ENCODE measurements around the gene VWA8. TPM values are rescaled to one million over a fixed set of nuclear protein-coding genes. Genes with fewer than 3 reads are reported as not detected.

VWA8 gene
- total RNA-seq, 2 experiments from 2014 or later, result 21.7 to 26.2 TPM

DNA sequence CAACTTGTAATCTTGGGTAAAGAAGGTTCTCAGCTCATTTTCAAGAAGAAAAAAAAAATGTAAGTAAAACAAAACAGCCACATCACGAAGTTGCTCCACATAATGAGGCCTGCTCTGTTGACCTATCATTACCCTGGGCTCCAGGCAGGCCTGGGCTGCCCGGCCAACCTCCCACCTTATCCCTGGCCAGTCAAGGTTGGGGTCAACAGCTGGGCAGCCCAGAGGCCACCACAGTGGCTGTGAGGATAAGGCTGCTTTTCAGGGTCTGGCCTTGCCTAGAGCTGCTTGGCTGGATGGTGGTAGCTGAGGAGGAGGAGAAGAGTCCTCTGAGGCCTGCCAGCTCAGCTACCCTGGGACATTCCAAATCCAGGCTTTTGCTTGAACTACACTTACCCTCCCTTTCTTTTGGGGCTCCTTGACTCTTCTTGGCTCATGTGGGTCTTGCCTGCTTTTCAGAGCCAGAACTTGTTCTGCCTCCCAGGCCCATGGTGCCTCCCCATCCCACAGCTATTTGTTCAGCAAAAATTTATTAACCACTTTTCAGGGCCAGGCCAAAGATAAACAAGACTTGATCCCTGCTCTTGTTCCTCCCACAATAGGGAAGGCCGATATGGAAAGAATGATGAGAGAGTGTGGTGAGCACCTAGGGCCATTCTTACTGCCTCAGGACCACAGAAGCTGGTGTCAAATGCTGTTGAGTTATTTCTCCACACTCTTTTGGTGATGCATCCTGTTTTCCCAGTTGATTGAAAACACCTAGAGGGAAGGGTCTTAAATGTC is 401.9 kb downstream of the VWA8 start:
- H3K27me3 Mint-ChIP-seq, result no peaks in the 10 kb centered on the region
- ATAC-seq (no peak), DNase-seq (no peak)
- no peaks in the 10 kb centered on the region for H3K36me3 Mint-ChIP-seq (ENCODE audit: low read depth)
- H3K4me3 Mint-ChIP-seq, result no peak overlapping the region
- intact Hi-C loops (cut with DNase I, micrococcal nuclease), result loop anchor here in 1 of 2 experiments (10.0 kb wide), 1 partner anchor 174 kb away; no protein-coding TSS in a partner anchor
- ChIA-PET POLR2A (no interaction called here), CTCF (interaction anchor here (1.5 to 1.8 kb wide), 2 partner anchors 34 to 54 kb away, joined by 5 read pairs; no protein-coding TSS in a partner anchor)
- no peaks in the 10 kb centered on the region for H3K9me3 Mint-ChIP-seq (ENCODE audit: low read depth)
- H3K4me1 Mint-ChIP-seq, result peaks cover 26% of the 10 kb centered on the region
- no peak overlapping the region for H3K27ac Mint-ChIP-seq

DNA sequence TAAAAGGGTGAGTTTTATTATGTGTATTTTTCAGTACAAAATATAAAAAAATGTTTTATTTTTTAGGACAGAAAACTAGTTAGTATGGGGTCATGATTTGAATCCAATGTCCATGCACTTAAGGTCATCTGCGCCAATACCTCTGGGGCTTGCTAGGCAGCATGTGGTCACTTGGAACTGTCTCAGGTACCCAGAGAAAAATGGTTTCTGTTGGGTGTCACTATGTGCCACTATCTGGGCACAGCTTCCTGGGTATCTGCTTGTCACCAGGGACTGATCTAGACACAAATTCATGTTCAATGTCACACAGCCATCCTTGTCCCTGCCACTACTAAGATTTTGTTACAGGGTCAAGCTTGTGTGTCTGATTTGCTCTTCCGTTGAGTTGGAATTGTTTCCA is 403.2 kb downstream of the VWA8 start:
- H3K4me3 Mint-ChIP-seq, result no peak overlapping the region

GRCh38 chr13:41554626-41555386 is 406.1 kb downstream of the VWA8 start:
- Mint-ChIP-seq H3K9me3 (ENCODE audit: low read depth) (no peaks in the 10 kb centered on the region), H3K27me3 (no peaks in the 10 kb centered on the region), H3K4me1 (peaks cover 6% of the 10 kb centered on the region), H3K36me3 (ENCODE audit: low read depth) (no peaks in the 10 kb centered on the region), H3K27ac (no peak overlapping the region), H3K4me3 (no peak overlapping the region)
- intact Hi-C loops (cut with DNase I, micrococcal nuclease), result loop anchor here (2.0 to 10.0 kb wide), 3 partner anchors 90 to 170 kb away; partner anchors contain the start of gene RGCC (in 1 of the 2)
- CTCF ChIA-PET, result interaction anchor here (0.6 to 0.9 kb wide), 2 partner anchors 88 to 93 kb away, joined by 3 to 4 read pairs; no protein-coding TSS in a partner anchor
- POLR2A ChIA-PET, result interaction anchor here (0.7 kb wide), 1 partner anchor 84 kb away, joined by 3 read pairs; no protein-coding TSS in a partner anchor
- ATAC-seq (peak; percentile 96), DNase-seq (peak; percentile 67)

More for the DNA sequence above, 403.2 kb downstream of the VWA8 start:
- H3K9me3 Mint-ChIP-seq (ENCODE audit: low read depth), result no peaks in the 10 kb centered on the region
- no peak for ATAC-seq
- no peaks in the 10 kb centered on the region for H3K27me3 Mint-ChIP-seq
- H3K4me1 Mint-ChIP-seq, result peaks cover 15% of the 10 kb centered on the region
- POLR2A ChIA-PET, result no interaction called here
- DNase-seq, result no peak
- CTCF ChIA-PET, result no interaction called here
- no peaks in the 10 kb centered on the region for H3K36me3 Mint-ChIP-seq (ENCODE audit: low read depth)
- intact Hi-C loops (cut with DNase I, micrococcal nuclease), result loop anchor here in 1 of 2 experiments (10.0 kb wide), 1 partner anchor 173 kb away; no protein-coding TSS in a partner anchor
- H3K27ac Mint-ChIP-seq, result no peak overlapping the region

DNA sequence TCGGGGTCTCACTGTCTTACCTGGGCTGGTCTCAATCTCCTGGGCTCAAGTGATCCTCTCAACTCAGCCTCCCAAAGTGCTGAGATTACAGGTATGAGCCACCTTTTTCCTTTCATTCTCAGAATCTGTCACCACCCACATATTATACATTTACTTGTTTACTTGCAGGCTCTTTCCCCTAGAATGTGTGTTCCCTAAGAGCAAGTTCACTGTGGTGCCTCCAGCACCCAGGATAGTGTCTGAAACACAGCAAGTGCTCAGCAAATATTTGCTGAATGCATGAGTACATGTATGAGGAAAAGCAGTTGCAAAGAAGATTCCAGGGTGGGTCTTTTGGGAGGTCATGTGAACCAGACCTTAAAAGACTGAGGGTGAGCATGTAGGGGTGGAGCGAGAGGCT is 406.7 kb downstream of the VWA8 start:
- H3K27me3 Mint-ChIP-seq, result no peaks in the 10 kb centered on the region
- no peaks in the 10 kb centered on the region for H3K9me3 Mint-ChIP-seq (ENCODE audit: low read depth)
- H3K4me3 Mint-ChIP-seq, result no peak overlapping the region
- intact Hi-C loops (cut with DNase I, micrococcal nuclease), result loop anchor here (2.0 to 10.0 kb wide), 3 partner anchors 89 to 169 kb away; partner anchors contain the start of gene RGCC (in 1 of the 2)
- peaks cover 6% of the 10 kb centered on the region for H3K4me1 Mint-ChIP-seq
- peak; percentile 47 for ATAC-seq
- ChIA-PET POLR2A (interaction anchor here (0.6 kb wide), 1 partner anchor 55 kb away, joined by 4 read pairs; no protein-coding TSS in a partner anchor), CTCF (interaction anchor here (0.9 kb wide), 1 partner anchor 89 kb away, joined by 4 read pairs; no protein-coding TSS in a partner anchor)
- no peak for DNase-seq
- no peak overlapping the region for H3K27ac Mint-ChIP-seq
- no peaks in the 10 kb centered on the region for H3K36me3 Mint-ChIP-seq (ENCODE audit: low read depth)

DNA sequence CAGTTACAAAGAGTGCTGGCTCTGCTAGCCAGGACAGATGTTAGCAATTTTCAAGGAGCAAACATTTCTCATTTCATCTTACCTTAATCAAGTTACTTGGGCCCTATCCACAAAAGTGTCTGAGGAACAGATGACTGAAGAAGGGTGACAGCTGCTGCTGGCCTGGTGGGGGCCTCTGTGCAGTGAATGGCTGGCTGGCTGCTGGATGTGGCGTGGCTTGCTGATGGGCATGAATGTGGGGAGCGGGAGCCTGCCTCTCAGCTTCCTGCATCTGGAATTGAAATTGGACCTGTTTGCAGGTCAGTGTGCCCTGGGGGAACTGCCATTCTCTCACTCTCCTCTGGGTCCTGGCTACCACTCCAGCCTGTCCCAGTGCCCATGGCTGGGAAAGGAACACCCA is 408.9 kb downstream of the VWA8 start:
- intact Hi-C loops (cut with DNase I, micrococcal nuclease), result loop anchor here (5.0 to 10.0 kb wide), 2 partner anchors 95 to 167 kb away; partner anchors contain the start of gene RGCC (in 1 of the 2)
- Mint-ChIP-seq H3K9me3 (ENCODE audit: low read depth) (no peaks in the 10 kb centered on the region), H3K36me3 (ENCODE audit: low read depth) (no peaks in the 10 kb centered on the region), H3K27me3 (no peaks in the 10 kb centered on the region), H3K27ac (no peak overlapping the region), H3K4me3 (no peak overlapping the region), H3K4me1 (peaks cover 6% of the 10 kb centered on the region)
- CTCF ChIA-PET, result no interaction called here
- POLR2A ChIA-PET, result no interaction called here
- DNase-seq, result no peak
- ATAC-seq, result no peak

DNA sequence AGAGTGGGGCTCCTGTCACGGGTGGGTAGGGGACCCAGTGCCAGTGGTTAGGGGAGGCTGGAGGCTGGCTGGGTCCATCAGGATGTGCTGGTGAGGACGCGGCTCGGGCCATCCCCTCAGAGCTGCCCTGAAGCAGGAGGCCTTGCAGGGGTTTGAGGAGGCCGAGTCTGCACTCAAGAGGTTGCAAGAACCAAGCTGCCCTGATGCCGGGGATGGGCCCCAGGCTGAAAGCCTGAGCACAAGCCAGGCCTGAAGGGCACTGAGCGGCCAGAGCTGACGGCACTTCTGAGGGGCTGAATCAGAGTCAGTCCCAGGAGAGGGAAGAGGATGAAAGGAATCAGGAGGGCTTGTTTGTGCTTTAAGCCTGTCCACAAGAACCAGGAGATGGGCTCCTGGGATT is 410.6 kb downstream of the VWA8 start:
- no peak for ATAC-seq
- intact Hi-C loops (cut with DNase I, micrococcal nuclease), result loop anchor here (5.0 to 10.0 kb wide), 2 partner anchors 93 to 165 kb away; partner anchors contain the start of gene RGCC (in 1 of the 2)
- no peak overlapping the region for H3K27ac Mint-ChIP-seq
- no peaks in the 10 kb centered on the region for H3K27me3 Mint-ChIP-seq
- ChIA-PET POLR2A (no interaction called here), CTCF (interaction anchor here (0.6 kb wide), 1 partner anchor 174 kb away, joined by 4 read pairs; no protein-coding TSS in a partner anchor)
- H3K4me1 Mint-ChIP-seq, result peaks cover 21% of the 10 kb centered on the region
- no peaks in the 10 kb centered on the region for H3K36me3 Mint-ChIP-seq (ENCODE audit: low read depth)
- DNase-seq, result no peak
- no peaks in the 10 kb centered on the region for H3K9me3 Mint-ChIP-seq (ENCODE audit: low read depth)
- no peak overlapping the region for H3K4me3 Mint-ChIP-seq

DNA sequence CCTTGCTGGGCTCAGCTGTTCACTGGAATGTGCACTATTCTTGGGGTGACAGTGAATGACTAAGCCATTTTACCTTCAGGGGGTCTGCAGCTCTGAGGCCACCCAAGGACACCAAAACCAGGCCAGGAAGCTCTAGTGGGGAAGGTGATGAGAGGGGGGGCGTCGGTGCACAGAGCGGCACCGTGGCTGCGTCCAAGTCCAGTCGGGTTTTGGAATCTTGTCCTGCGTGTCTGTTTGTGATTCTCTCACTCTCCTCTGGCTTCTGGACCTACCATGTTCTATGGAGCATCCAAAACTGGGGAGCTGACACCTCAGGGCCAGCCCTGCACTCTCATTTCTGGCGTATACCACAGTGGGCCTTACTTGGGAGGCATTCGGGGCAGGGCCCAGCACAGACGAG is 411.4 kb downstream of the VWA8 start:
- CTCF ChIA-PET, result interaction anchor here (2.0 kb wide), 1 partner anchor 11 kb away, joined by 5 read pairs; no protein-coding TSS in a partner anchor
- H3K4me3 Mint-ChIP-seq, result no peak overlapping the region

DNA sequence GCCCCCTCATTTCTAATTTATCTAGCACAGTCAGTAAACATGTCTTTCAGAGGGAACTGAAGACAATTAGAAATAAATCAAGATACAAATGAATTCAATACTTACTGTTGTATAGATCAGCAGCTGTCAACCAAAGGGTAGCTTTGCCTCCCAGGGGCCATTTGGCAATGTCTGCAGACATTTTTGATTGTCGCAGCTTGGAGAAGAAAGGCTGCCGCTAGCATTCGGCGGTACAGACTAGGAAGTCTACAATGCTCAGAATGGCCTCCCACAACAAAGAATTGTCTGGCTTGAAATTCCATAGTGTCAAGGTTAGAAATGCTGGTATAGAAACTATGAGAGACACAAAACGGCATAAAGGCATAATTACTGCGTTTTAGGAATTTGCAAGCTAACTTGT is 412.0 kb downstream of the VWA8 start:
- Mint-ChIP-seq H3K4me1 (peaks cover 21% of the 10 kb centered on the region), H3K27ac (no peak overlapping the region), H3K9me3 (ENCODE audit: low read depth) (no peaks in the 10 kb centered on the region), H3K36me3 (ENCODE audit: low read depth) (no peaks in the 10 kb centered on the region), H3K4me3 (no peak overlapping the region), H3K27me3 (no peaks in the 10 kb centered on the region)
- ATAC-seq, result no peak
- POLR2A ChIA-PET, result no interaction called here
- no peak for DNase-seq
- CTCF ChIA-PET, result interaction anchor here (2.0 kb wide), 1 partner anchor 11 kb away, joined by 5 read pairs; no protein-coding TSS in a partner anchor
- intact Hi-C loops (cut with DNase I, micrococcal nuclease), result no loop called here

More for the DNA sequence above, 411.4 kb downstream of the VWA8 start:
- intact Hi-C loops (cut with DNase I, micrococcal nuclease), result no loop called here
- POLR2A ChIA-PET, result no interaction called here
- DNase-seq (no peak), ATAC-seq (no peak)
- Mint-ChIP-seq H3K4me1 (peaks cover 26% of the 10 kb centered on the region), H3K27ac (no peak overlapping the region), H3K9me3 (ENCODE audit: low read depth) (no peaks in the 10 kb centered on the region), H3K36me3 (ENCODE audit: low read depth) (no peaks in the 10 kb centered on the region), H3K27me3 (no peaks in the 10 kb centered on the region)

DNA sequence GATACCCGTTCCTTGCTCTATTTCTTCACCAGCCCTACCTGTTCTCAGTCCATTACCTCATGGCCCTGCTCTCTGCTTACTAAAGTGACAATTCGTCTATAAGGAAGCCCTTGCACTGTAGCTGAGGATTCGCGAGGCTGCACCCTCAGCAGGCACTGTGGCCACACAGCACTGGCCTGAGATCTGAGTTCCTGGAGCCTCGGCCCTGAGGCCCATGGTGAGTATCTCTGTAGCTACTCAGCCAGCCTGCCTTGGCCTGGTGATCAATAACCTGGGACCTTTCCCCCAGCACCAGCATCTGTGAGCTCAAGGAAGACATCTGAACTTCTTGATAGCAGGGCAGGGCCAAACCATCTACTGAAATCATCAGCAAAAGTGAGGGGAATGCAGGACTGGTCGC is 412.9 kb downstream of the VWA8 start:
- ChIA-PET CTCF (interaction anchor here (0.5 to 2.0 kb wide), 3 partner anchors 12 to 120 kb away, joined by 3 to 5 read pairs (median 5); no protein-coding TSS in a partner anchor), POLR2A (interaction anchor here (1.1 kb wide), 1 partner anchor 89 kb away, joined by 3 read pairs; no protein-coding TSS in a partner anchor)
- Mint-ChIP-seq H3K27me3 (no peaks in the 10 kb centered on the region), H3K36me3 (ENCODE audit: low read depth) (no peaks in the 10 kb centered on the region), H3K27ac (no peak overlapping the region), H3K4me3 (no peak overlapping the region), H3K4me1 (peaks cover 21% of the 10 kb centered on the region), H3K9me3 (ENCODE audit: low read depth) (no peaks in the 10 kb centered on the region)
- intact Hi-C loops (cut with DNase I, micrococcal nuclease), result no loop called here
- ATAC-seq (no peak), DNase-seq (no peak)

- Mint-ChIP-seq H3K36me3 (ENCODE audit: low read depth) (no peaks in the 10 kb centered on the region), H3K27ac (no peak overlapping the region), H3K9me3 (ENCODE audit: low read depth) (peaks cover 2% of the 10 kb centered on the region), H3K4me3 (no peak overlapping the region), H3K4me1 (peaks cover 21% of the 10 kb centered on the region), H3K27me3 (no peaks in the 10 kb centered on the region)
- ATAC-seq (no peak), DNase-seq (no peak)
- POLR2A ChIA-PET, result interaction anchor here (0.6 to 1.1 kb wide), 2 partner anchors 88 to 90 kb away, joined by 3 read pairs; partner anchors contain the start of gene RGCC
- CTCF ChIA-PET, result interaction anchor here (0.5 kb wide), 1 partner anchor 87 kb away, joined by 5 read pairs; no protein-coding TSS in a partner anchor
- intact Hi-C loops (cut with DNase I, micrococcal nuclease), result no loop called here
Observed at GRCh38 chr13:41547251-41548000, 413.5 kb downstream of the VWA8 start.
